HG02884 (cell line): ENCODE data around the gene SLC26A11.
"Not testable (repeated sequence)": the region's sequence is repeated elsewhere in the genome, so short reads cannot be mapped to it uniquely, and the experiment has no call there.

Experiments used
- ATAC-seq: cut with Tn5 transposase; IDR thresholded peaks from one replicate; pipeline ENCODE4 v1.9.1; 2021; ENCODE audit warnings: mild to moderate bottlenecking, moderate library complexity; ENCODE audit not compliant: unreplicated experiment

Gene SLC26A11

GRCh38 chr17:80259457-80260068 lies 39.3 kb downstream of the SLC26A11 start:
- ATAC-seq = no peak

GRCh38 chr17:80260069-80260535 lies 39.9 kb downstream of the SLC26A11 start:
- no peak for ATAC-seq

GRCh38 chr17:80260791-80261158 lies 40.5 kb downstream of the SLC26A11 start, which contains the start of gene RNF213:
Gene RNF213, plus strand, starts transcription at chr17:80260852. Its CDS starts 2,830 bp downstream, at chr17:80263682.
- no peak for ATAC-seq

GRCh38 chr17:80261159-80261894 lies 41.1 kb downstream of the SLC26A11 start:
- no peak for ATAC-seq

- ATAC-seq = no peak
These were observed 41.7 kb downstream of the SLC26A11 start for GRCh38 chr17:80261895-80262279.

GRCh38 chr17:80262291-80262690 lies 42.1 kb downstream of the SLC26A11 start:
- no peak for ATAC-seq

GRCh38 chr17:80262775-80263244 lies 42.6 kb downstream of the SLC26A11 start:
- no peak for ATAC-seq

GRCh38 chr17:80263253-80264204 lies 43.3 kb downstream of the SLC26A11 start:
- peak; percentile 34 for ATAC-seq

- no peak for ATAC-seq
These were observed 44.2 kb downstream of the SLC26A11 start for GRCh38 chr17:80264205-80265075.

- ATAC-seq = no peak
These were observed 45.2 kb downstream of the SLC26A11 start for GRCh38 chr17:80265205-80266068.

GRCh38 chr17:80267391-80267790 lies 47.2 kb downstream of the SLC26A11 start:
- no peak for ATAC-seq

GRCh38 chr17:80268427-80268826 lies 48.2 kb downstream of the SLC26A11 start:
- no peak for ATAC-seq

GRCh38 chr17:80269405-80269807 lies 49.2 kb downstream of the SLC26A11 start:
- ATAC-seq = no peak

- ATAC-seq = no peak
These were observed 49.9 kb downstream of the SLC26A11 start for GRCh38 chr17:80270104-80270503.

GRCh38 chr17:80270836-80271235 lies 50.6 kb downstream of the SLC26A11 start:
- no peak for ATAC-seq

- ATAC-seq = no peak
These were observed 52.1 kb downstream of the SLC26A11 start for GRCh38 chr17:80272366-80272765.

- ATAC-seq = no peak
These were observed 54.1 kb downstream of the SLC26A11 start for GRCh38 chr17:80274331-80274730.

- ATAC-seq = no peak
These were observed 54.7 kb downstream of the SLC26A11 start for GRCh38 chr17:80274871-80275449.

- not testable (repeated sequence) for ATAC-seq
These were observed 55.6 kb downstream of the SLC26A11 start for GRCh38 chr17:80275857-80276256.
